GM12878 (cell line): ENCODE results near the gene SPI1. TPM values are rescaled to one million over a fixed set of nuclear protein-coding genes. Genes with fewer than 3 reads are reported as not detected.

ENCODE experiments used
- ATAC-seq: fragments of 200-7000 bp; cut with Tn5 transposase; 3 replicates; pipeline ENCODE4 v1.9.1; 2020; ENCODE audit warnings: mild to moderate bottlenecking, moderate library complexity
- BruUV-seq: library from RNA; stranded (reverse); fragments of 400-500 nt; replicated peaks from 2 replicates; lab custom pipeline; 2021; lab: Mats Ljungman, UMichigan
- CTCF ChIA-PET: fragments of 300-600 bp; sonication (Branson Sonifier 250); formaldehyde crosslinking; extraction: SDS; loops from one replicate; lab custom pipeline; 2021; ENCODE audit warnings: inconsistent platforms; lab: Yijun Ruan, JAX
- POLR2A ChIA-PET: fragments of 350-600 bp; formaldehyde crosslinking; extraction: SDS; loops from one replicate; lab custom pipeline; 2021; ENCODE audit warnings: inconsistent platforms; lab: Charles Lee
- RAD21 ChIA-PET: fragments of 300-600 bp; sonication (Branson Sonifier 250); formaldehyde crosslinking; loops from one replicate; lab custom pipeline; 2023; ENCODE audit warnings: antibody characterized with exemption; ENCODE audit not compliant: unreplicated experiment; lab: Charles Lee
- SMC1A ChIA-PET: fragments of 300-600 bp; sonication (Branson Sonifier 250); formaldehyde crosslinking; loops from one replicate; lab custom pipeline; 2023; ENCODE audit not compliant: unreplicated experiment, uncharacterized antibody; lab: Charles Lee
- DNase-seq: peaks from one replicate; pipeline ENCODE4 v3.0.0-alpha.2; 2011; ENCODE audit warnings: low read depth, low spot score
- FAIRE-seq: peaks from 3 replicates; lab custom pipeline; 2011; peaks lifted over from hg19 to GRCh38; lab: Jason Lieb, UNC
- H2AFZ ChIP-seq: 2 replicates; pipeline ENCODE4 v1.6.0; 2011; ENCODE audit warnings: low read depth, low read length, control low read depth; ENCODE audit not compliant: control insufficient read depth
- H3K27ac ChIP-seq: 2 replicates; pipeline ENCODE4 v1.5.1; 2011; ENCODE audit warnings: control low read depth; ENCODE audit not compliant: control insufficient read depth, insufficient read depth
- H3K27me3 ChIP-seq, 2 experiments: replicated peaks in 1 of 2; 2 replicates each; pipeline versions ENCODE4 v1.6.0 to v1.6.1; 2011; ENCODE audit warnings: low read length in 1 of 2; ENCODE audit not compliant: control insufficient read depth in 2 of 2, insufficient read depth in 2 of 2
- H3K36me3 ChIP-seq, 2 experiments: 2 replicates each; pipeline ENCODE4 v1.5.1; 2011; ENCODE audit warnings: low read length in 1 of 2; ENCODE audit not compliant: control insufficient read depth in 2 of 2, insufficient read depth in 2 of 2
- H3K4me1 ChIP-seq: 2 replicates; pipeline ENCODE4 v1.6.1; 2011; ENCODE audit warnings: mild to moderate bottlenecking, low read length, moderate library complexity, mixed read lengths; ENCODE audit not compliant: control insufficient read depth, insufficient read depth
- H3K4me2 ChIP-seq: 2 replicates; pipeline ENCODE4 v1.6.0; 2011; ENCODE audit warnings: control low read depth; ENCODE audit not compliant: control insufficient read depth, insufficient read depth
- H3K4me3 ChIP-seq: fragments of 200-600 bp; sonication (generic); 2 replicates; pipeline ENCODE4 v1.5.1; 2016
- H3K79me2 ChIP-seq: 2 replicates; pipeline ENCODE4 v1.6.0; 2011; ENCODE audit warnings: low read length; ENCODE audit not compliant: control insufficient read depth, insufficient read depth
- H3K9ac ChIP-seq: 2 replicates; pipeline ENCODE4 v1.8.0; 2011; ENCODE audit warnings: low read length, control low read depth, mixed read lengths; ENCODE audit not compliant: control insufficient read depth, insufficient read depth
- H3K9me3 ChIP-seq: replicated peaks from 3 replicates; pipeline ENCODE4 v1.5.1; 2011; ENCODE audit warnings: mild to moderate bottlenecking, low read length; ENCODE audit not compliant: control insufficient read depth, insufficient read depth
- H4K20me1 ChIP-seq: 2 replicates; pipeline ENCODE4 v1.6.0; 2011; ENCODE audit not compliant: control insufficient read depth, insufficient read depth
- ATF7 ChIP-seq: fragments of 450-650 bp; IDR thresholded peaks from 2 replicates; pipeline ENCODE4 v1.6.1; 2016; ENCODE audit warnings: low read depth, mild to moderate bottlenecking
- BACH1 ChIP-seq: fragments of 450-650 bp; IDR thresholded peaks from 2 replicates; pipeline ENCODE4 v1.6.1; 2017; ENCODE audit warnings: mild to moderate bottlenecking, borderline replicate concordance
- DPF2 ChIP-seq: fragments of 450-650 bp; IDR thresholded peaks from 2 replicates; pipeline ENCODE4 v1.6.1; 2017; ENCODE audit warnings: mild to moderate bottlenecking
- EZH2 ChIP-seq: IDR thresholded peaks from 2 replicates; pipeline ENCODE4 v1.6.1; 2012; ENCODE audit warnings: low read depth, mild to moderate bottlenecking, control low read depth, inconsistent platforms, low read length, borderline replicate concordance; ENCODE audit not compliant: control insufficient read depth
- HDAC2 ChIP-seq: fragments of 200-600 bp; sonication (generic); IDR thresholded peaks from 2 replicates; pipeline ENCODE4 v1.6.1; 2017
- KDM1A ChIP-seq: fragments of 200-600 bp; sonication (generic); IDR thresholded peaks from 2 replicates; pipeline ENCODE4 v1.6.1; 2016; ENCODE audit warnings: borderline replicate concordance
- MEF2A ChIP-seq: IDR thresholded peaks from 2 replicates; pipeline ENCODE4 v1.6.1; 2011; ENCODE audit warnings: low read depth, mild to moderate bottlenecking, low read length, moderate library complexity; ENCODE audit not compliant: insufficient read depth
- RUNX3 ChIP-seq: IDR thresholded peaks from 2 replicates; pipeline ENCODE4 v1.6.1; 2012; ENCODE audit warnings: low read length, inconsistent platforms
- SIN3A ChIP-seq: IDR thresholded peaks from 2 replicates; pipeline ENCODE4 v1.6.1; 2012; ENCODE audit warnings: low read depth, low read length, improper control_type of control experiment
- TARDBP ChIP-seq: IDR thresholded peaks from 2 replicates; pipeline ENCODE4 v1.6.1; 2016; ENCODE audit warnings: borderline replicate concordance
- TCF3 ChIP-seq: IDR thresholded peaks from 2 replicates; pipeline ENCODE4 v1.6.1; 2012; ENCODE audit warnings: low read depth, mild to moderate bottlenecking, low read length, borderline replicate concordance; ENCODE audit not compliant: insufficient read depth
- WRNIP1 ChIP-seq: IDR thresholded peaks from 2 replicates; pipeline ENCODE4 v1.6.1; 2011; ENCODE audit warnings: low read depth, low read length, improper control_type of control experiment, borderline replicate concordance
- WGBS: methylation state at CpG from one replicate; pipeline ENCODE4 v1.1.6; 2016; ENCODE audit warnings: low lambda C conversion rate; ENCODE audit not compliant: insufficient replicate concordance, insufficient coverage; ENCODE audit errors: missing lambda C conversion rate; 5-methylcytosine and 5-hydroxymethylcytosine counted together
- in situ Hi-C: fragments of 300-500 bp; cut with MboI; formaldehyde crosslinking; loops from 9 replicates; pipeline ENCODE4 v1.14.3; 2018; ENCODE audit warnings: mixed read lengths
- intact Hi-C: fragments of 100-400 bp; cut with micrococcal nuclease; formaldehyde crosslinking; loops from one replicate; pipeline ENCODE4 v1.14.2; 2022; ENCODE audit not compliant: unreplicated experiment
- polyA plus RNA-seq, 11 experiments: library from polyadenylated mRNA; depleted of rRNA in 4 of 11; unstranded in 6 of 11; stranded (reverse) in 5 of 11; fragments of >200 nt; fragmentation: Nextera tagmentation in 4 of 11; fragmentation: Illumina TruSeq in 1 of 11; extraction: Ambion mirVana in 4 of 11; extraction: Trizol in 1 of 11; gene quantifications; 1 replicate in 1 of 11; 2 replicates in 10 of 11; pipeline versions ENCODE4 v1.2.1 to v1.2.3, GENCODE V29; 2011 to 2016; ENCODE audit warnings: inconsistent platforms in 2 of 11, missing spikeins in 2 of 11, low read depth in 1 of 11
- total RNA-seq, 4 experiments: library from RNA; depleted of rRNA in 3 of 4; stranded (reverse); fragments of >200 nt in 3 of 4; fragmentation: Illumina TruSeq in 1 of 4; extraction: Trizol in 1 of 4; gene quantifications; 2 replicates each; pipeline versions ENCODE4 v1.2.1 to v1.2.3, GENCODE V29; 2013 to 2021
- TF ChIP-seq, protein P1 (sequence below): fragments of 450-650 bp; IDR thresholded peaks from 2 replicates; pipeline ENCODE4 v1.6.1; 2017; ENCODE audit warnings: antibody characterized with exemption, mild to moderate bottlenecking, moderate library complexity

The SPI1 gene
- total and polyA plus RNA-seq, 10 of the 15 experiments (the other 5 are each of a cell fraction or from before 2014, with no cell fraction given) = 0.05 to 31.1 (median 9.7) TPM

DNA sequence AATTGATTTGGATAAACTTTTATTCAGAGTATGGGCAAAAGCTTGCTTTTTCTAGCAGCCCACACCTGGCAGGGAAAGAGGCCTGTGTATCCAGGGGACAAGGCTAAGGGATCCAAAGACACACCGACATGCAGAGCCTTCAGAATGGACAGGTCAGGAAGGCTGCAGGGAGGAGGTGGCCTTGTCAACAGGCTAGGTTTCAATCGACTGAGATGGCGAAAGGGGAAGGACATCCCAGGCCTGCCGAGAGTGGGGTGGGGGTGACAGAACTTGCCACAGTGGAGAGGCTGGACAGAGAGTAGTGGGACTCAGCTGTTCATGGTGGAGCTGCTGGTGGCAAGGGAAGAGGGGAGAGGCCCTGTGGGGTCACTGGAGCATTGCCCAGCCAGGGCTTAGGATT, 24.8 kb upstream of the SPI1 start:
- H3K79me2 ChIP-seq = peaks cover 2% of the 10 kb centered on the region
- H3K4me1 ChIP-seq = peaks cover 38% of the 10 kb centered on the region
- FAIRE-seq = no peak
- ChIA-PET SMC1A (interaction anchor here (0.9 to 3.2 kb wide), 3 partner anchors 10 to 188 kb away, joined by 5 to 22 read pairs (median 6); no protein-coding TSS in a partner anchor), POLR2A (interaction anchor here (0.7 to 1.6 kb wide), 3 partner anchors 10 to 188 kb away, joined by 3 read pairs; no protein-coding TSS in a partner anchor), CTCF (interaction anchor here (0.7 to 8.1 kb wide), 4 partner anchors 11 to 226 kb away, joined by 3 to 73 read pairs (median 12); partner anchors contain the start of genes ARFGAP2 and SPI1), RAD21 (interaction anchor here (1.0 to 1.1 kb wide), 2 partner anchors 29 to 132 kb away, joined by 3 to 4 read pairs; no protein-coding TSS in a partner anchor)
- DNase-seq = no peak
- TF ChIP-seq MEF2A (no peak), EZH2 (no peak), TCF3 (no peak), WRNIP1 (no peak), ATF7 (no peak), TARDBP (no peak), DPF2 (no peak), RUNX3 (no peak), SIN3A (no peak), BACH1 (no peak), HDAC2 (no peak), KDM1A (no peak)
- TF ChIP-seq, protein P1, sequence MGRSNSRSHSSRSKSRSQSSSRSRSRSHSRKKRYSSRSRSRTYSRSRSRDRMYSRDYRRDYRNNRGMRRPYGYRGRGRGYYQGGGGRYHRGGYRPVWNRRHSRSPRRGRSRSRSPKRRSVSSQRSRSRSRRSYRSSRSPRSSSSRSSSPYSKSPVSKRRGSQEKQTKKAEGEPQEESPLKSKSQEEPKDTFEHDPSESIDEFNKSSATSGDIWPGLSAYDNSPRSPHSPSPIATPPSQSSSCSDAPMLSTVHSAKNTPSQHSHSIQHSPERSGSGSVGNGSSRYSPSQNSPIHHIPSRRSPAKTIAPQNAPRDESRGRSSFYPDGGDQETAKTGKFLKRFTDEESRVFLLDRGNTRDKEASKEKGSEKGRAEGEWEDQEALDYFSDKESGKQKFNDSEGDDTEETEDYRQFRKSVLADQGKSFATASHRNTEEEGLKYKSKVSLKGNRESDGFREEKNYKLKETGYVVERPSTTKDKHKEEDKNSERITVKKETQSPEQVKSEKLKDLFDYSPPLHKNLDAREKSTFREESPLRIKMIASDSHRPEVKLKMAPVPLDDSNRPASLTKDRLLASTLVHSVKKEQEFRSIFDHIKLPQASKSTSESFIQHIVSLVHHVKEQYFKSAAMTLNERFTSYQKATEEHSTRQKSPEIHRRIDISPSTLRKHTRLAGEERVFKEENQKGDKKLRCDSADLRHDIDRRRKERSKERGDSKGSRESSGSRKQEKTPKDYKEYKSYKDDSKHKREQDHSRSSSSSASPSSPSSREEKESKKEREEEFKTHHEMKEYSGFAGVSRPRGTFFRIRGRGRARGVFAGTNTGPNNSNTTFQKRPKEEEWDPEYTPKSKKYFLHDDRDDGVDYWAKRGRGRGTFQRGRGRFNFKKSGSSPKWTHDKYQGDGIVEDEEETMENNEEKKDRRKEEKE = no peak
- no peak overlapping the region for H3K4me2 ChIP-seq
- no TSS peak for BruUV-seq
- H3K36me3 ChIP-seq = no peaks in the 10 kb centered on the region
- H3K9me3 ChIP-seq = no peaks in the 10 kb centered on the region
- no peaks in the 10 kb centered on the region for H3K27me3 ChIP-seq
- intact Hi-C loops (loop anchor here (10.0 kb wide), 2 partner anchors 78 to 452 kb away; no protein-coding TSS in a partner anchor), in situ Hi-C loops (no loop called here)
- no peak overlapping the region for H3K9ac ChIP-seq
- ATAC-seq = no peak
- H4K20me1 ChIP-seq = no peaks in the 10 kb centered on the region
- WGBS = 95% methylated on average over 4 of the region's 4 CpGs
- no peak overlapping the region for H3K4me3 ChIP-seq
- H3K27ac ChIP-seq = no peak overlapping the region
- H2AFZ ChIP-seq = no peak overlapping the region
